ENCODE measurements around the gene SOAT2.

DNA sequence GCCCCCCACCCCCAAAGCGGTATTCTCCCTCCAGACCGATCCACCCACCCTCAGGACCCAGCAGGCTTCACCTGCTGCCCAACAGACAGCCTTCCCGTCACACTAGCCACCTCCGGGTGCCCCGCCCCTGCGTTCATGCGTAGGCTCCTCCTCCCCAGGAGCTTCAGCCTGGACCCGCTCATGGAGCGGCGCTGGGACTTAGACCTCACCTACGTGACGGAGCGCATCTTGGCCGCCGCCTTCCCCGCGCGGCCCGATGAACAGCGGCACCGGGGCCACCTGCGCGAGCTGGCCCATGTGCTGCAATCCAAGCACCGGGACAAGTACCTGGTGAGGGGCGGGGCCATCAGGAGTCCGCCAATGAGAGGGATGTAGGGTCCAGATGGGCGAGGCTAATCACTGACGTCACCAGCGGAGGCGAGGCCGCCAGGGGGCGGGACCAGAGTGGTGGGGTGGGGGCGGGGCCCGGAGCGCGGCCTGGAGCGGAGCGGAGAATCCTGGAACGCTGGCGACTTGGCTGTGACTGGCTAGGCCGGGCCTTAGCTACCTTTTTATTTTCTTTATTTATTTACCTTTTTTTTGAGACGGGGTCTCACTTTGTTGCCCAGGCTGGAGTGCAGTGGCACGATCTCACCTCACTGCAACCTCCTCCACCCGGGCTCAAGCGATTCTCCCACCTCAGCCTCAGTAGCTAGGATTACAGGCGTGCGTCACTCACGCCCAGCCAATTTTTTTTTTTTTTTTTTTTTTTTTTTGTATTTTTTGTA lies 49.0 kb upstream of the SOAT2 start:
- TF ChIP-seq, protein P1, sequence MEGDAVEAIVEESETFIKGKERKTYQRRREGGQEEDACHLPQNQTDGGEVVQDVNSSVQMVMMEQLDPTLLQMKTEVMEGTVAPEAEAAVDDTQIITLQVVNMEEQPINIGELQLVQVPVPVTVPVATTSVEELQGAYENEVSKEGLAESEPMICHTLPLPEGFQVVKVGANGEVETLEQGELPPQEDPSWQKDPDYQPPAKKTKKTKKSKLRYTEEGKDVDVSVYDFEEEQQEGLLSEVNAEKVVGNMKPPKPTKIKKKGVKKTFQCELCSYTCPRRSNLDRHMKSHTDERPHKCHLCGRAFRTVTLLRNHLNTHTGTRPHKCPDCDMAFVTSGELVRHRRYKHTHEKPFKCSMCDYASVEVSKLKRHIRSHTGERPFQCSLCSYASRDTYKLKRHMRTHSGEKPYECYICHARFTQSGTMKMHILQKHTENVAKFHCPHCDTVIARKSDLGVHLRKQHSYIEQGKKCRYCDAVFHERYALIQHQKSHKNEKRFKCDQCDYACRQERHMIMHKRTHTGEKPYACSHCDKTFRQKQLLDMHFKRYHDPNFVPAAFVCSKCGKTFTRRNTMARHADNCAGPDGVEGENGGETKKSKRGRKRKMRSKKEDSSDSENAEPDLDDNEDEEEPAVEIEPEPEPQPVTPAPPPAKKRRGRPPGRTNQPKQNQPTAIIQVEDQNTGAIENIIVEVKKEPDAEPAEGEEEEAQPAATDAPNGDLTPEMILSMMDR (IDR thresholded peaks at IDR 0.05; ENCODE audit: low read depth, low read length) = no peak
- TF ChIP-seq POLR2A (IDR thresholded peaks at IDR 0.05; ENCODE audit: extremely low read depth, insufficient read length) = no peak
- TF ChIP-seq, protein P2, sequence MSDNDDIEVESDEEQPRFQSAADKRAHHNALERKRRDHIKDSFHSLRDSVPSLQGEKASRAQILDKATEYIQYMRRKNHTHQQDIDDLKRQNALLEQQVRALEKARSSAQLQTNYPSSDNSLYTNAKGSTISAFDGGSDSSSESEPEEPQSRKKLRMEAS (IDR thresholded peaks at IDR 0.05; ENCODE audit: low read depth, low read length) = no peak
